Activated CD8-positive, alpha-beta memory T cell treated with anti-CD3 and anti-CD28 coated beads, Interleukin-2, amount 50 U/mL, for 4 hours (primary cell): ENCODE results near the gene CEP131.

Experiments
- DNase-seq: peaks from one replicate; pipeline ENCODE4 v3.0.0-alpha.2; 2020

CEP131 gene

DNA sequence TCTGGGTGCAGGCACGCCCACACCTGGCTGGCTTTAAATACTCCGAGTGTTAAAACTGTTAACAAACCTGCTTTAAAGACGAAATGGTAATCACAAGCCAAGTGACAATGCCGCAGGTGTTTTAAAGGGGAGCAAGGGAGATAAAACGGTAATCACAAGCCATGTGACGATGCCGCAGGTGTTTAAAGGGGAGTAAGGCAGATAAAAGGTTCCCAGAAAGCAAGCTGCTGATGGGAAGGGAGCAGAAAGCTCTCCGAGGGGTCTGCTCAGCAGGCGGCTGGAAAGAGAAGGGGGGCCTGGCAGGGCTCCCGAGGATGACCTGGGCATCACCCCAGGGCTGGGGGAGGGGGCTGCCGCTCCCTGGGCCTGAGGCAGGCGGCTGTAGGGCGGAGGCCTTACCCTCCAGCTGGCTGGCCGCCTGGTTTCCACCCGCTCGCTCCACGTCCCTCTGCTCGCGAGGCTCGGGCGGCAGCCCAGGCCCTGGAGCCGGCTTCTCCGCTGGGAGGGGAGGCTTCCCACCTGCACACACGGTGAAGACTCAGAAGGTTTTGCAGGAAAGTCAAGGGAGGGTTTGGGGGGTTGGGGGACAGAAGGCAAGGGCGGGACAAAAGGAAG, 28.4 kb upstream of the CEP131 start:
- DNase-seq = no peak

DNA sequence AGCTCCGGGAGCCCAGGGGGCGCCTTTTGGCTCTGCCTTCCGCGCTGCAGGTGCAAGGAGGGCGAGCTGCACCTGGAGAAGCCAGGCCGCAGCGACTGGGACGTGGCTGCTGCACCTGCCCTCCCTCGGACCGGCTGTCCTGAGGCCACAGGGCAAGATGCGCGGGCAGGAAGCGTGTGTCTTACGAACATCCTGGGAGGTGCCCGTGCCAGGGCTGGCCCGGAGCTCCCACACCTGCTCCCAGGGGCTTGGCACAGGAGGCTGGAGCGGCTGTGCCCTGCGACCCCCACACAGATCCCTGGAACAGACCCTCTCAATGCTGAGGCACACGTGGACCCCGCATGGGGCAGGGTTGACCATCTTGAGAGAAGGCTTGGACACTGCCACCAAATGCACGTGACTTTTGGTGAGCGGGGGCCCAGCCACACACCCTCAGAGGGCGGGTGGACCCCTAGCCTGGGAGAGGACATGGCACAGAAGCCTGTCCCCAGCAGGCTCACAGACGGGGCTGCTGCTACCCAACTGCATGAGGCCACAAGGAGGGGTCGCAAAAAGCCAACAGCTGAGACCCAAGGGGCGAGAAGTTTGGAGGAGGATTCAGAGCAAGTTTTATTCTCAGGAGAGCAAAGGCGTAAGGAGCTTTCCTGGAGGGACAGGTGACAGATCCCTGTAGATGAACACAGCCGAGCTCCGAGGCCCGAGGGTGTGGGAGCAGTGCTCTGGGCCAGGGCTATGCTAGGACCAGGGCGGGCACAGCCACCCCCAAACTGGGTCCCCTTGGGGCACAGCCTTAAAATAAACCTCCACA, 27.7 kb upstream of the CEP131 start:
- DNase-seq = no peak

DNA sequence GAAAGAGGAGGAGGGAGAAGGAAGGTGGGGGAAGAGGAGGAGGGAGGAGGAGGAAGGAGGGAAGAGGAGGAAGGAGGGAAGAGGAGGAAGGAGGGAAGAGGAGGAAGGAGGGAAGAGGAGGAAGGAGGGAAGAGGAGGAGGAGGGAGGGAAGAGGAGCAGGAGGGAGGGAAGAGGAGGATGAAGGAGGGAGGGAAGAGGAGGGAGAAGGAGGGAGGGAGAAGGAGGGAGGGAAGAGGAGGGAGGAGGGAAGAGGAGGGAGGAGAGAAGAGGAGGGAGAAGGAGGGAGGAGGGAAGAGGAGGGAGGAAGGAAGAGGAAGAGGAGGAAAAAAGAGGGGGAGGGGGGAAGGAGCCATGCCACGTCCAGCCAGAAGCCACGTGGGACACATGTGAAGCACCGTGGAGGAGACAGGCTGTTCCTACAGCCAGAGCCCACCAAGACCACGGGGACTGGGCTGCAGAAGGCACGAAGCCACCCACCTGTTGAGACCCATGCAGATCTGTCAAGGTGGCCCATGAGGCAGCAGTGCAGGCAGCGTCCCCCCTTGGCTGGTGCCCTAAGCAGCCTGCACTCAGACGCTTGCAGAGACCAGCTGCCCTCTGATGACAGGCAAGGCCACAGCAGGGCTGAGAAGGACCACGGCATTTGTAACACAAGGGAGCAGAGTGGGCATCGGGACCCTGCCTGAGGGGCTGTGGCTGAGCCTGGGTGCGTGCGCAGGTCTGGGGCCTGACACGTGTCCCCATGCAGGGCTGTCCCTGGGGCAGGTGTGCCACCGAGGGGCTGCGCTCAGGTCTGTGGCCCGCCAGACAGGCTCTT, 26.7 kb upstream of the CEP131 start:
- no peak for DNase-seq

DNA sequence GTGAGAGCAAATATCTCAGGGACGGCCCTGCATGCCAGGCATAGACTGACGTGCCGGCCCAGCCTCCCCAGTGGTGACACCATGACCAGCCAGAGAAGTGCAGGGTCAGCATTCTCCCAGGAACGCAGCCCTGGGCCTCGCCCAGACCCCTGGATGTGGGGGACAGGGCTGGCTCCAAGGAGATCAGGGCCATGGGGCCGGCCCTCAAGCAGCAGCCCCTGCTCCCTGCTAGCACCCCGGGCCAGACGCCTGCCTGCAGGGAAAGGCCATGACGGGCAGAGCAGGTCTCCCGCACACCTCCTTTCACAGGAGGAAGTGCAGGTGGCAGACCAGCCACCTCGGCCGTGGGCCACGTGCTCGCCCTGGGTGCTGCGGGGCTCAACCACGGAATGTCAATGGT, 25.9 kb upstream of the CEP131 start:
- DNase-seq = no peak

DNA sequence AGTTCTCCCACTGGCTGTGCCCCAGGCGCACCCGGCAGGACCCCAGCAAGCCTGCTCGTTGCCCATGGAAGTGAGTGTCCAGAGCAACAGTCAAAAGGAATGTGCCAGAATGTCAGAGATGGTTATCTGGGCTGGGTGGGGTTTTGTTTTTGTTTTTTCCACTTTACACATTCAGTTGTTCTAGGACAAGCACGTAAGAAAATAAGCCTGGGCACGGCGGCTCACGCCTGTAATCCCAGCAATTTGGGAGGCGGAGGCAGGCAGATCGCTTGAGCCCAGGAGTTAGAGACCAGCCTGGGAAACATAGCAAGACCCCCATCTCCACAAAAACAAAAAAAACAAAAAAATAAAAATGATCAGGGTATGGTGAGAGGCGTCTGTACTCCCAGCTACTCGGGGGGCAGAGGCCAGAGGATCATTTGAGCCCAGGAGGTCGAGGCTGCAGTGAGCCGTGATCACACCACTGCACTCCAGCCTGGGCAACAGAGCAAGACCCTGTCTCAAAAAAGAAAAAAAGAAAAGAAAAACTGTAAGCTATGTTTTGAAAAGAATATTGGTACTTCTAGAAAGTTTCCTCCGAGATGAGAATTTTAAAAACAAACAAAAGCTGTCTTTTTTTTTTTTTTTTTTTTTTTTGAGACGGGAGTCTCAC, 24.7 kb upstream of the CEP131 start:
- no peak for DNase-seq

DNA sequence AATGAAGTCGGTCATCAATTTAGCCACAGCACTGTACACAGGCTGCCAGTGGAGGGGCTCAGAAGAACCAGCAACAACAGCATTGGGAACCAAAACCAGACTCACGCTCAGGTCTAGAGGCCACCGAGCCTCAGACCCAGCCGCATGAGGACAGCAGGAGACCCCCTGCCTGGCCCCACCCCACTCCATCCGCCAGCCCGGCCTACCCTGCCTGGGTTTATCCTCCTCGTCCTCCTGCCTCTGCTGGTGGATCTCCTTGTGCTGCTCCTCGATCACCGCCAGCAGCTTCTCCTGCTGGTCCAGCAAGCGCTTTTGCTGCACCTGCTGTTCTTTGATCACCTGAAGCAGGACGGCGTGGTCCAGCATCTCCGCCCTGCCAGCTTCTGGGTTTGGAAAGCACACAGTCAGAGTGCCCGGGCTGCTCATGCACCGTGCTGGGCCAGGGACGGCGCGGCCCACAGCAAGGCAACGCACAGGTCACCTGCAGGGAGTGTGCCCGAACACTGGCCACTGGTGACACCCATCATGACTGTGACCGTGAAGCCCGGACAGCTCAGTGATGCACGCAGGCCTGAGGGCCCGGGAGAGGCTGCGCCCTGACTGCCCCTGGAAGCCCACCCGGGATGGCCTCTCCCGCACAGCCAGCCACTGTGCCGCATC, 24.0 kb upstream of the CEP131 start:
- DNase-seq = no peak

DNA sequence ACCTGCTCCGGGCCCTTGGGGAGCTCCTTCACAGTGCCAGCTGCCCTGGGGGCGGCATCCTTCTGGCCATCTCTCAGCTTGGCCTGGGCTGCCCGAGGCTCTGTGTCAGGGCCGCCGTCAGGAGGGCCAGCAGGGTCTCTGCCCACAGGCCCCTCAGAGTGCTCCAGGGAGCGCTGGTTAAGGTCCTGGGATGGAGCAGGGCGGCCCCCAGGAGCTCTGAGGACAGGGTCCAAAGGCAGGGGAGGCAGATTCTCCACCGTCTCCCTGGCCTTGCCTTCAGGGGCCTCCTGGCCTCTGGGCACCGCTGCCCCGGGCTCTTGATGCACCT, 23.5 kb upstream of the CEP131 start:
- no peak for DNase-seq

DNA sequence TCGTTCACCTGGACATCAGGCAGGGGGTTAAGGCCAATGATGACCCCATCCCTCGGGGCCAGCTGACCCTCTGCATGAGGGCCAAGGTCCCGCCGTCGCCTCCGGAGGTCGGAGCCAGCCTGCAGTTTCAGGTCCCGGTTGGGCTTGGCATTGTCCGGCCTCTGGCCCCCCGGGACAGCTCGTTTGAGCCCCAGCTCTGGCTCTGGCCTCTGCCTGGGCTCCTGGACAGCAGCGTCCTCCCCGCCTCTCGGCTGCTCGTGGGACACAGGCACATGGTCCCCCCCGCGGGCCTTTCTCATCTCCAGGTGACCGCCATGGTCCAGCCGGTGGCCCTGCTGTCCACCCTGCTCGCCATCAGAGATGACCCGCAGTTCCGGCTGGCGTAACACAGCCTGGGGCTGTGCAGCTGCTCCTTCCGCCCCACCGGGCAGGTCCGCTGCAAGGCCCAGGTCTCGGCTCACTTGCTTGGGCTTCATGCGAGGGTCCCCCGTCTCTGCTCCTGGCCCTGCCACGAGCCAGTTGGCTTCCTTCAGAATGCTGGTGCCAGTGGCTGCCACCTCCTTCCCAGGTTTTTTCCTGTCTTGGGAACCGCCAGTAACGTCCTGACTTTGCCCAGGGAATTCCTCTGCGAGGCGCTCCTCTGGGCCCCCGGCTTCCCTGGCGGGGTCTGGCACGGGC, 23.0 kb upstream of the CEP131 start:
- DNase-seq = no peak

DNA sequence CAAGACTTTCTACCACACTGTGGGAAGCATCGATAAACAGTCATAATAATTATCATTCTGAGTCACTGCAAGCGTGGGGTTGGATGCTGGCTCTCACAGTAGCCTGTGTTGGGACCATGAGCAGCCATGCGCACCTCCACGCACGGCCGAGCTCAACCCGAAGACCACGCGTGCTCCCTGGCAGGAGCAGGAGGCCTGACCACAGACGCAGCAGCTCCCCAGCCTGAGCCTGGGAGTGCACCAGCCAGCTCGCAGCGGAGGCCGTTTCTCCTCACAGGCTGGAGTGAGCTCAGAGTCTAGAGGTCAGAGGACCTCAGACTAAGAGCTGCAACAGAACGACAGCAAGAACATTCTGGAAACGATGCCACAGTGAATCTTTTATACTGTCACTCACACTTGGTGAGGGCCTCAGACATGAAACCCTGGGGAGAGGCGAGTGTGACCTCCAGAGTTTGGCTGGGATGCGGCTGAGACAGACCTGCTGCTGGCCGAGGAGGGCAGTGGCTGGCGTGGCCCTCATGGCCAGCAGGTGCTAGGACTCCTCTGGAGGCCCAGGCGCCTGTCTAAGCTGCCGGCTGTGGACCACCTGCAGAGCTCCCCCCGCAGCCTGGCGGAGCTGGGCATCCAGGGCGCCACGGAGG, 22.4 kb upstream of the CEP131 start:
- no peak for DNase-seq

DNA sequence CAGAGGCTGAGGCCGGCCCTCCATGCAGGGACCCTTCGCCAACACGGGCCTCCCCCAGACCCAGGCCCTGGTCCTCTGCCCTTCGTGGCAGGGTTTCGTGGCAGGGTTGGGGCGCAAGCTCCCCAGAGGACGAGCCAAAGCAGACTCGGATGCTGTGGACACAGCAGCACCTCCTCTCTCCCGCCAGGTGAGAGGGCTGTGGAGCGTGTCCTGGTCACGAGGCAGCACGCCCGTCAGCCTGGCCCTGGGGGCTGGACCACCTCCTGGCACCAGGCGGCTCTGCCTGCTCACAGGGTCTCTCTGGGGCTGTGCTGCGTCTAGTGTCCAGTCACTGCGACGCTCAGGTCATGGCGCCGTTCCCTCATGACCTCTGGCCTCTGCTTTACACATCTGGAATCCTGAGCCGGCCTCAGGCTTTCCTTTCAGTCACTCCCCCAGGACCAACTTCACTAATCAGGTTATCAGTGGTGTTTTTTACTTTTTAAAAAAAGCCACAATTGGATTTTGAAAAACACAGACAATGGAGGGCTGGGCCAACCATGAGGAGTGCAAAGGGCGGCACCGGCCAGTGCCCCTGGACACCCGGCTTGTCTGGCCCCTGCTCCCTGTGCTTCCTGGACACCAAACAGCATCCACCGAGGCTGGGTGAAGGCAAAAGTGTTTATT, 21.7 kb upstream of the CEP131 start:
- no peak for DNase-seq

DNA sequence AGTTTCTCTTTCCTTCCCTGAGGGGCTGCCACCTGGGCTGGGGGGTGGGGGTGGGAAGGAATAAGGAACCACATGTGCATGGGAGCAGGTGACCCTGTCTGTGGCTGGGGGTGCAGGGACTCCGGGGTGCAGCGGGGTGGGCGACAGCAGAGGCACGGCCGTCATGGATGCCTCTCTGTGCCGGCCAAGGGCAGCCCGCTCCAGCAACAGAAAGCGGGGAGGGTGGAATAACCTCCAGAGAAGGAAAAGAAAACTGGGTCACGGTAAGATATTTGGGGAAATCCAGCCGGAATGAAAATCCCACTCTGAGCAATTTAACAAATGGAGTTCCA, 20.5 kb upstream of the CEP131 start:
- DNase-seq = no peak

DNA sequence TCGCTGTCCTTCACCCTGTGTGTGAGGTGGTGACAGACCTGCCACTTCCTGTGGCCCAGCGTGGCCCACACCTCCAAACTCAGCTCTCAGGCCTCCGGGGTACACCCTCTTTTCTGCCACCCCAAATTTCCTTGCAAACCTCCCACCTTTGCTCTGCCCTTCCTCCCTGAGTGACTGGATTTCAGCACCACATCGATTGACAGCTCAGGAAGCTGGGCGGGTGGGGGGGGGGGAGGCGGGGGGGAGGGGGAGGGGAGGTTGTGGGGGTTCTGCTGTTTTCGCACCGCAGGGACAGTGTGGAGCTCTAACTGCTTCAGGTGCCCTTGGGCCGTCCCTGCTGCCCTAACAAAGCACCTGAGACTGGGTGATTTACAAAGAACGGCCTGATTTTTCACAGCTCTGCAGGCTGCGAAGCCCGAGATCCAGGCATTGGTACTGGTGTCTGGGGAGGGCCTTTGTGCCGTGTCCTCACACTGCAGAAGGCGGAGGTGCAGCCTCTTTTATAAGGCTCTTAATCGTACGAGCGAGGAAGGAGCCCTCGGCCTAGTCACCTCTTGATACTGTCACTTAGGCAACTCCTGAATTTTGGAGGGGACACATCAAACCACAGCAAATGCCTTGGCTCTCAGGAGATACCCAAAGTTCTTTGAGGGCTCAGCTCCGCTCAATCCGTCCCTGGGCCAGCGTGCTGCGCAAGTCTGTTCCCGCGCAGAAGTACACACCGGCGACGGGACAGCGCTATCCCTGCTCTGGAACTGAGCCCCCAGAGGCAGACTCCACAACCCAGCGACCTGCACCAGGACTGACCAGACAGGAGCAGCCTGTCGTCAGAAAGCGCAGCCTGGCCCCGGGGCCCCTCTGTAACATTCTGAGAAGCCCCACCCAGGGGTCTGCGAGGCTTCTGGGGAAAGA, 19.9 kb upstream of the CEP131 start:
- DNase-seq = no peak

DNA sequence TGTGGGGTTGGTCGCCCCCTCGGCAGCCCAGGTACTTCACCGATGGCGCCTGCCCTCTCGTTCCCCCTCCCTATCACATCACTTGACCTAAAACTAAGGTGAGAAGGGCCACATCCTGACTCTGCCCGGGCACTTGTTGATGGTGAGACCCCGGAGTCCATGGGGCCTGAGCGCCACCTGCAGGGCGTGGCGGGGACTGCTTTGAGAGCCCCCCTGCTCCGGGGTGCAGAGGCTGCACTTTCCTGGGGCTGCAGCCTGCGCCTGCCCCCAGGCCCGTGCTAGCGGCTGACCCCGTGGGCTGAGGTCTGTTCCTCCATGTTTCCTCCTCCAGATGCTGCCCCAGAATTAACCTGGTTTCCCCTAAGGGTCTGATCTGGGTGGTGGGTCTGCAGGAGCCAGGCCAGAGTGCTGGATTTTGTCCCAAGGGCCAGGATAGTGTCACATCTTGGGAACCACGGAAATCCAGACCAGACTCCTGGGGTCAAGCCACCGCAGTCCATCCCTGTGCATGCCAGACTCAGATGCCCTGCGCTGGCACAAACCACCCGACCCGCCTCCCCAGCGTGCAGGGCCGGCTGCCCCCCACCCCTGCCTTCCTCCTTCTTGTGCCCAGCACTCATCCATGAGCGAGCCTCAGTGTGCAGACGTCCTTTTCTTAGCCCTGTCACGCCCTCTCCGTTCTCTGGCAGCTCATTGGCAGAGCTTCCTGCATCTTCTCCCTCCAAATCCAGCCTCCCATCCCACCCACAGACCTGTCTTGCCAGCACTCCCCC, 19.1 kb upstream of the CEP131 start:
- DNase-seq = peak; percentile 66

DNA sequence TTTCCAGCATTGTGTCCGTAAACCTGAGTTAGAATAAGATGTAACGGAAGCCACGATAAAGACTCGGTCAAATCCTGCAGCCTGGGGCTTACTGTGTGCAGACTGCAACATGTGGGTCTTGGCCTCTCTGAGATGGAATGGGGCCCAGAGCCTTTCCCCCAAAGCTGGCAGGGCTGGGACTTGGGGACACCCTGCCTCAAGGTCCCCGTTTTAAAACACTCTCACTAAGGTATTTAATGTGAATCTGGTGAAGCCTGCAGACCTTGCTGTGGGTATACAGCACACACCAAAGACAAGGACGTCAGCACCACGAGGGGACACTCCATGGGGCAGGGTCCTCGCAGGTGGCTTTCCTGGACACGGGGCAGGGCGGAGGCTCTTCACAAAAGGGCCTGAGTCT, 18.4 kb upstream of the CEP131 start:
- no peak for DNase-seq

DNA sequence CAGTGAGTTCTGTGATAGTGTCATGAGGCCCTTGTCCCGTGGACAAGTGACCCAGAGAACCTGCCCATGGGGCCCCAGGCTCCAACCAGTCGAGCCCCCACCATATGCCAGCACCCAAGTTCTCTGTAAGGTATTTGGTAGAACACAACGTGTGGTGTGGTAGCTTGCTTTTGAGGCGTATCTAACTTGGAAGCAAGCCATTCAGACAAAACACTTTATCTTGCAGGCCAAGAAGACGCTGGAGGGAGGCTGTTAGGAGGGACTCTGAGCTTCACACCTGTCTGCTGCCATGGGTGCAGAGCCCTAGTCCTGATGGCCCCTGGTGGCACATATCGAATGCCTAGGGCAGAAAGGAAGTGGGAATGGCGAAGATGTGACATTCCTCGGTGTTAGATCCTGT, 18.0 kb upstream of the CEP131 start:
- DNase-seq = no peak

DNA sequence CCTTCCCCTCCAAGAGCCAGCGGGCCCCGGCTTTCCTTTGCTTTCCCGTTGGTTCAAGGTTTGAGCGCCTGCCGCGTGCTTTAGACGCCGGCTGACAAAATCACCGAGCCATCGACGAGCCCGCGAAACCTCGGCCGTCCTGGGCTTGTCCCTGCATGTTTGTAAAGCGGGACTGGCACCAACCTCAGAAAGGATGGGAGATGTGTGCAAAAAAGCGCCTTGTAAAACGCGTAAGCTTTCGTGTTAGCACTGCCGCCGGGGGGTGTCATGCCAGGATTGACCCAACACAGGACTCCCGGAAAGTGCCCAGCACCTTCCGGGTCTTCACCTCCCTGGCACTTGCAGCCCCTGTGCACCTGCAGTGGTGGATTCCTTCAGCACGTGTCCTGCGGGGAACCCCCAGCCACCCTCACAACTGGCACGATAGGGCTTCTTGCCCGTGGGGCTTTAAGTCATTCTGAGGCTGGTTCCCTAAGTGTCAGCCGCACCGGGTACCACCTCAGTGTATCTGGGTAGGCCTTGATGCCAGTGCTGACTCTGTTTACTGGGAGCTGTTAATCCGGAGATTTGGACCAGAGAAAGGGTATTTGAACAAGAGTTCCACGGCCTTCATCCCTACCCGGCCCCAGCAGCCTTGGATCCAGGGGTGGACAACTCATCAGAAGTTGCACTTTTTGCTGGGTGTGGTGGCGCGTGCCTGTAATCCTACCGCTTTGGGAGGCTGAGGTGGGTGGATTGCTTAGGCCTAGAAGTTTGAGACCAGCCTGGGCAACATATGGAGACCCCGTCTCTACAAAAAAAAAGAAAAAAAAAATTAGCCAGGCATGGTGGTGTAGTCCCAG, 17.2 kb upstream of the CEP131 start:
- peak; percentile 56 for DNase-seq

DNA sequence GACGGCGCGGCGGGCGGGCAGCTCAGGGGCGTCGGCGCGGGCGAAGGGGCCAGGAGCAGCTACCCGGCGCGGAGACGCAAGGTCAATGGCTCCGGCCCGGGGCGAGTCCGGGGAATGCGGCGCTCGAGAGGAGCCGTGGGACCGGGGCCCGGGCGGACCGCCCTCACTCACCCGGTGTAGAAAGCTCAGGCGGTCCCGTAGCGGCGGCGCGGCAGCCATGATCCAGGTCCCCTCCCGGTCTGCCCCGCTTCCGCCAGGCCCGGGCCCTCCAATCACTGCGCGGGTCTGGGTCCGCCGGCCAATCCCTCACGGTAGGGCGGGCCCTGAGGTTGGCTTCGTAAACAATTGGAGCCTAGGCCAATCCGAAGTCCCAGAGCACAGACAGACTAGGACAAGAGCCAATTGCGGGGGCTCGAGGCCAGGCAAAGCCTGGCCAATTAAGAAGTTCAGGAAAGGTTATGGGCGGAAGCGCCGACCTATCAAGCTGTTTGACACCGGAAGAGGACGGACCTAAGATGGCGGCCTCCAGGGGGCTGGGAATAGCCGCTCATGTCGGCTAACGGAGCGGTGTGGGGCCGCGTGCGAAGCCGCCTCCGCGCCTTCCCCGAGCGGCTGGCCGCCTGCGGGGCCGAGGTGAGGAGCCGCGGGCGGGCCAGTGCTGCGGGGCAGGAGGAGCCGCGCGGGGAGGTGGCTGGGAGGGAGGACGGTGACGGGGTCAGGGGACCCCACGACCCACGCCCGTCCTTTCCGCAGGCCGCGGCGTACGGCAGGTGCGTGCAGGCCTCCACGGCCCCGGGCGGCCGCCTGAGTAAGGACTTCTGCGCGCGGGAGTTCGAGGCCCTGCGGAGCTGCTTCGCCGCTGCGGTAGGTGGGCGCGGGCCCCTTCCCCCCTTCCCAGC, 16.3 kb upstream of the CEP131 start, which contains the start of the genes NDUFAF8 and TEPSIN:
TSS of gene NDUFAF8 (plus strand) at position 504 of the 899 bp plus-strand sequence. CDS start at position 550, 46 bp downstream.
TSS of gene TEPSIN (minus strand) at position 241 of the 899 bp plus-strand sequence. CDS start at position 219, 22 bp downstream.
- DNase-seq = peak; percentile 91
